GM19455 (cell line): ENCODE measurements around the gene RNF43.

Source experiments
- ATAC-seq: cut with Tn5 transposase; IDR thresholded peaks from one replicate; pipeline ENCODE4 v1.9.1; 2021; ENCODE audit not compliant: unreplicated experiment

The RNF43 gene

GRCh38 chr17:58417300-58418092 lies at the start of gene RNF43:
Gene RNF43 (minus strand): TSS chr17:58417534. CDS start chr17:58415577, 1,957 bp downstream.
- ATAC-seq: peak; percentile 72

DNA sequence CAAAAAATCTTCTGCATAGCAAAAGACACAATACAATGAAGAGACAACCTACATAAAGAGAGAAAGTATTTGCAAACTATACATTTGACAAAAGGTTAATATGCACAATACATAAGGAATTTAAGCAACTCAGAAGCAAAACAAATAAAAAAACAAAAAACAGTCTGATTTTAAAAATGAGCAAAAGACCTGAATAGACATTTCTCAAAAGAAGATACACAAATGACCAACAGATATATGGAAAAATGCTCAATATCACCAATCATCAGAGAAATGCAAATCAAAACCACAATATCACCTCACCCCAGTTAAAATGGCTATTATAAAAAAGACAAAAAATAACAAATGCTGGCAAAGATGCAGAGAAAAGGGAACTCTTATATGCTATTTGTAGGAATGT lies 38.2 kb upstream of the RNF43 start:
- no peak for ATAC-seq

DNA sequence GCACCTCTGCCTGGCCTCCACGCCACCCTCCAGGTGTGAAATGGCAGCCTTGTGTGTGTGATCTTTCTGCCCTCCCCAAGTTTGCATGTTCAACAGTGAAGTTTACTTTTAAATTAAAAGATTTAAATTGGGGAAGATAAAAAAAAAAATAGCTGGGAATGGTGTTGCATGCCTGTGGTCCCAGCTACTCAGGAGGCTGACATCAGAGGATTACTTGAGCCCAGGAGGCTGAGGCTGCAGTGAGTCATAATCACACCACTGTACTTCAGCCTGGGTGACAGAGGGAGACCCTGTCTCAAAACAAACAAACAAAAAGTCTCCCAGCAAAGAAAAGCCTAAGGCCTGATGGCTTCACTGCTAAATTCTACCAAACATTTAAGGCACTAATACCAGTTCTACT lies 35.4 kb upstream of the RNF43 start:
- ATAC-seq: no peak

DNA sequence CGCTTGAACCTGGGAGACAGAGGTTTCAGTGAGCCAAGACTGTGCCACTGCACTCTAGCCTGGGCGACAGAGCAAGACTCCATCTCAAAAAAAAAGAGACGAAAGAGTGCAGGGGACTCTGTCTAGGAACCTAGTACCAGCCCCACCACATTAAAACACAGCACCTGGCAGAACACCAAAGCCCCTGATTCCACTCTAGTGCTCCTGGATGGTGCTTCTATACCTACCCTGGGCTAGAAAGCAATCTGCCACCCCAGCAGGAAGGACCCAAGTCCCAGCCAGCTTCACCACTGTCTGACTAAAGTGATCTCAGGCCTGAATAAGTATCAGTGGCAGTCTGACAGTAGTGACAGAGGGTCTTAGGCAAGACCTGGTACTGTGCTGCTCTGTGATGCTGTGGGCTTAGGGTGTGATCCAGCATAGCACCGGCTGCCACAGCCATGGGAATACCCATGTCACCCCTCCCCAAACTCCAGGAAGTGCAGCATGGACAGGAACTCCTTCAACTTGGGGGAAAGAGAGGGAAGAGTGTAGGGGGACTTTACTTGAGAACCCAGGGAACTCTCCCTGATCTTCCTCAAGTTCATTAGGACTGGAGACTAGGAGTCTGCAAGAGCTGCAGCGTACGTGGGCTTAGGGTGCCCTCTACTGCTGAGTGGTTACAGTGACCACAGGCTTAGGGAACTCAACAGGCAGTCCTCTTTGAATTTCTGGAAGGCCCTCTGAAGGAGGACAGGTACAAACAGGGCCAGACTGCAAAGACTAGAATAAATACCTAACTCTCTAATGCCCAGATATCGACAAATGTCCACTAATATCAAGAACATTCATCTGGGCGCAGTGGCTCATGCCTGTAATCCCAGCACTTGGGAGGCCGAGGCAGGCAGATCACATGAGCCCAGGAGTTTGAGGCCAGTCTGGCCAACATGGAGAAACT lies 30.0 kb upstream of the RNF43 start:
- ATAC-seq: no peak

DNA sequence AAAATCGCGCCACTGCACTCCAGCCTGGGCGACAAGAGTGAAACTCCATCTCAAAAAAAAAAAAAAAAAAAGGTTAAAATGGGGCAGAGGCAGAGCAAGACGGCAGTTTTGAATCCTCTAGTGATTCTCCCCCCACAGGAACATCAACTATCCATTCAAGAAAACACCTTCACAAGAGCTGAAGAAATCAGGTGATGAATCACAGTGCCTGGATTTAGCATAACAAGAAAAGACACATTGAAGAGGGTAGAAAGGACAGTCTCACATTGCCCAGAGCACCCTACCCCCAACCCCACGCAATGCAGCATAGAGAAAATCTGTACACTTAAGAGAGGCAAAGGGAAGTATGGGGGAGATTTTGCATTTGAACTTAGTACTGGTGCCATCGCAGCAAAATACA lies 28.8 kb upstream of the RNF43 start:
- no peak for ATAC-seq

- ATAC-seq: no peak
Observed at GRCh38 chr17:58436805-58437239, 19.5 kb upstream of the RNF43 start.

GRCh38 chr17:58436245-58436644 lies 18.9 kb upstream of the RNF43 start:
- ATAC-seq: no peak

DNA sequence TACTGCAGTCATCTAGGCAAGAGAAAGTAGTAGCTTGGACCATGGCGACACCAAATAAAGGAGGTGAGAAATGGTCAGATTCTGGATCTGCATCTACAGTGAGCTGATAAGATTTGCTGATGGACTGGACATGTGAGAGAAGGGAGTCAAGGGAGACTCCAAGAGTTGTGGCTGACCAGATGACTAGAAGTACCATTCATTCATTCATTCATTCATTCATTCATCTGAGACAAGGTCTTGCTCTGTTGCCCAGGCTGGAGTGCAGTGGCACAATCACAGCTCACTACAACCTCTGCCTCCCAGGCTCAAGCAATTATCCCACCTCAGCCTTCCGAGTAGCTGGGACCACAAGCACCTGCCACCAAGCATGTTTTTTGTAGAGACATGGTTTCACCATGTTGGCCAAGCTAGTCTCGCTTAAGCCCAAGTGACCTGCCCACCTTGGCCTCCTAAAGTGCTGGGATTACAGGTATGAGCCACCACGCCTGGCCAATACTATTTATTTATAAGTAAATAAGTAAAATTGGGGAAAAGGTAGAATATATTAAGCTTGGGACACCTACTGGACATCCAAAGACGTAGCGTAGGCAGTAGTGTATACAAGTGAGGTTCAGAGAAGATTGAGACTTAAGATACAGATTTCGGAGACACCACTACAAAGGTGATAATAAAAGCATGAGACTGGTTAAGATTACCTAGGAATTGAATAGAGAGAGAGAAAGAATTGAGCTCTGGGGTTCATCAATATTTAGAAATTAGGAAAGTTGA lies 15.7 kb upstream of the RNF43 start:
- ATAC-seq: no peak

DNA sequence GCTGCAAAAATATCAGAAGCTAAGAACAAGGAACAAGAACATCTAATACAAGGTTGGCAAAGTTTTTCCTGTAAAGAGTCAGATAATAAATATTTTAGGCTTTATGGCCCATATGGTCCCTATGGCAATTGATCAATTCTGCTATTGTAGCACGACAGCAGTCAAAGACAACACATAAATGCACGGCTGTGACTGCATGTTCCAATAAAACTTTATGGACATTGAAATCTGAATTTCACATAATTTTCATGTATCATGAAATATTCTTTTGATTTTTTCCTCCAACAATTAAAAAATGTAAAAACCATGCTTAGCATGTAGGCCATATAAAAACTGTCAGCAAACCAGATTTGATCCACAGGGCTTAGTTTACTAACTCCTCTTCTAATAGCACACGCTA lies 10.5 kb upstream of the RNF43 start:
- ATAC-seq: no peak

DNA sequence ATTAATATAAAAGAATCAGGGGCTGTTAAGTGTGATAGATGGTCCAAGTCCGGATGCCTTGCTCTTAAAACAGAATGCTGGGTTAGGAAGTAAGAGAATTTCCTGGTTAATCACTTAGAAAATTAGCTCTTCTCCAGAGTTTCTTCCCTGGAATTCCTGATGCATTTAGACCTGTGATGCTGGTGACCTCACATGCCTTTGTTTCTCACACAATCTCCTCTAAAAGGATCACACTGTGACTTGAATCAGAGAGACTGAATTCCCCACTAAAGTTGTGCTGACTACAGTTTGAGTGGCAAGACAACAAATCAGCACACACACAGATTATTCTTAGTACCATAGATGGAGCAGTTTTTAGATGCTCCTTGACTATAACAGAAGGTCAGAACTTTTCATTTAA lies 4.4 kb upstream of the RNF43 start:
- no peak for ATAC-seq

DNA sequence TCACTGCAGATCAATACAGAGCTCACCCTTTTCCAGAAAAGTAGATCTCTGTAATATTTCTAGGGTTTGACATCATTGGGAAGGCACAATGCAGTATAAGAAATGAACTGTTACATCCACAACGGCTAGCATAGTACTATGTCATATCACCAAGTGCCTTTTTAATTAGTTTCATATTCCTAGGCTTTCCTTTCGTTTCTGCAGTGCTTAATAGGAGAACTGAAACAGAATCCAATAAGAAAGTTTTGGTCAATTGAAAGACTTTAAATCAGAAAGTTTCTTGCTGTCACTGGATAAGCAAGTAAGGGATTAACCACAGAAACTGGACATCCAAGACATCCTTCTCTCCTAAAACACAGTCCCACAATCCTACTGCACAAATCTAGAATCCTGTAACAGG lies 3.5 kb upstream of the RNF43 start:
- ATAC-seq: no peak

DNA sequence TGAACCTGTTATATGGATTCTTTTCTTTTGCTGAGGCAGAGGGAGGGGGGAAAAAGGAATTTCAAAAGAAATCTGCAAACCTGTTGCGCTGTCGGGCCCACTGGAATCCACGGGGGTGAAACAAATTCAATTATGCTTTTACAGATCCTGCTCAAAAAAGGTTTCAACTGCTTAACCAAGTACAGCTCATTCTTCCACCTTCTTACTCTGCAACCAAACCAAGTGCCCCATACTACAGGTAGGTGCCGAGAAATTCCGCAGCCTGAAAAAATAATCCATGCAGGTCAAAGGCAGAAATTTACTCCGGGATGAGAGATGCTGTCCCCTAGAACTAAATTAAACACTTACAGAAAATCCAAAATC lies 416 bp downstream of the RNF43 start:
- no peak for ATAC-seq

- ATAC-seq: no peak
Observed at GRCh38 chr17:58416396-58416795, 938 bp downstream of the RNF43 start.

GRCh38 chr17:58415371-58416055 lies 1.8 kb downstream of the RNF43 start:
- ATAC-seq: no peak

DNA sequence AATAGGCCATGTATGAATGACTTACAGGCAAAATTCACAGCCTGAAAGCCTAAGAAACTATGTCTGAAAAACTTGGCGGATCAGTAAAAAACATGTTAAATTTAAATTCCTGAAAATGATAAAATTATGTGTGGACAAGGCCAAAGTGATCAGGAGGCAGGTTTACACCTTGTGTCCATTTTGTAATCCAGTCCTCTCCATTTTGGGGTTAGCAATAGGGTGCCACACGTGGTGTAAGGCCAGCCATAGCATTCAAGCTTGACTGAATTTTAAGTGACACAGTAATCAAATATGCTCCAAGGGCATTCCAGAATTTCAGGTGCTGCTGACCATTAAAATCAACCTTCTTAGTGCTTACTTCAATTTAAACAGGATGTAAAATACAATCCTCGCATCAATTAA lies 2.7 kb downstream of the RNF43 start:
- ATAC-seq: no peak

- no peak for ATAC-seq
Observed at GRCh38 chr17:58413684-58414083, 3.6 kb downstream of the RNF43 start.

DNA sequence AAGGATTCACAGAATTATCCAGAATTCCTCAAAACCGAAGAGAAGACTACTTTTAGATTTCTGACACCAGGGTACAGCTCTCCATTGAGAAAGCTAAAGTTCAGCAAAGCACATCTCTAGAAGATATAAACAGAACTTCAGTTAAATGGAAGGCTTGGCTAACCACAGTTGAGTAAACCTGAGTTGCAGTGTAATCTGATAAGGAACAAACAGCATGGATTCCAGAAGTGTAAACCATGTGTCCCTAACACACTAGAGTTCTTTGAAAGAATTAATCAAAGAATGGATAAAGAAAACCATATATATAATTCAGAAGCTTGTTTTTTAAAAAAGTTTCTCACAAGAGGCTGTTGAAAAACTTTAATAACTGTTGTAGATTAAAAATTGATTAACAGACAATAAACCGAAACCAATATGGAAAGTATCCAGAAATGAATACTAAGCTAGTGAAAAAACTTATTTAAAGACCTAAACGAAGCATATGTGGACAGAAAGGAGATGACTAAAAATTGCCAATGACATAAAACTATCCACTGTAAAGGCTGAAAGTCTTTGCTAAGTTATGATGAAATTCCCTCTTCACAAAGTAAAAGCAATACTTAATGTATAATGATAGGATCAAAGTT lies 4.3 kb downstream of the RNF43 start:
- ATAC-seq: no peak

DNA sequence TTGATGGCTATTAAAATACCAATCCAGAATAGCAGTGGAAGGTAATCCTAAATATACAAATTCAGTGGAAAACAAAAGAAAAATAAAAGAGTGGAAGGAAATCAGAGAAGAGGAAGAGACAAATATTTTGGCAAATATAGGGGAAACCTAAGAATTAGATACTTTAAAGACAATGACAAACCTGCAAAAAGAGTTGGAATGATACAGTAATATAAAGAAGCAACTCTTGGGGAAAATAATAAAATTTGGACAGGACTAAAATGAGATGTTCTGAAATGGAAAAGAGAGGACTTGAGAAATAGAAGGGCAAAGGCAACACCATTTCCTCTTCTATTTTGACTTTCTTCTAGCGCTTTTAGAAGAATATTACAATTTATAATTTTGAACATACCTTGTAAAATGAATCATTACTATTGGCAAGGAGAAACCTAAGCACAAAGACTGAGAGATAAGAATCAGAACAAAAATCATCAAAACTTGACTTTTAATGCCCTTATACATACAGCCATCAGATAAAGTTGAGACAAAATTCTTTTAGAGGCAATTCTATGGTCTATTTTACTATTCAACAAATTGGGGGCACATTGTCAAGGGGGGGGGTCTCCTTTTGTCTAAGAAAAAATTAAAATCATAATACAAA lies 5.2 kb downstream of the RNF43 start:
- no peak for ATAC-seq

DNA sequence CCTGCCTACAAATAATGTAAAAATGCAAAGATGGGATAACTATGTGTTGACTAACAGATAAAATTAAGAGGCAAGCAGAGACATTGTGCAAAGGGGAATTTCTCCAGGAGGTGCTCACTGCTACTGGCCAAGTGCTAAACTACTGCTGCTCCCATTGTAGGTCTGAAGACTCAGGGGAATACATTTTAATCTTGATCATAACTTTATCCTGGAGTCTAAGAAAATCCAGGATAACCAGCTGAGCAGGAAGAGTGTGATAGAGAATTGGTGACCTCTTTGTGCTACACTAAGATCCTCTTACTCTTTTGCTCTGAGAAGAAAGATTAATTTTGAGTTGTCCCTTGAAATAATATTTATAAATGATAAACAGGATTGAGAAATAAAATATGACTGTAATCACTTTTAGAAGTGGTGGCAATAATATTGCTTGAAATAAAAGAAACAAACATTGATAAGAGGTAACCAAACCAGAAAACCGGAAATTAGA lies 5.9 kb downstream of the RNF43 start:
- no peak for ATAC-seq
